Endodermal cell (in vitro differentiated cells): ENCODE data around the gene CERS1. TPM values are rescaled to one million over a fixed set of nuclear protein-coding genes. Genes with fewer than 3 reads are reported as not detected.

Experiments used
- DNase-seq: peaks from one replicate; pipeline ENCODE4 v3.0.0-alpha.2; 2017
- H3K27ac ChIP-seq: 2 replicates; pipeline ENCODE4 v1.5.1; 2013; ENCODE audit warnings: mild to moderate bottlenecking, low read depth, low read length, moderate library complexity
- H3K27me3 ChIP-seq: 2 replicates; pipeline ENCODE4 v1.6.1; 2013; ENCODE audit warnings: mild to moderate bottlenecking, low read length, moderate library complexity; ENCODE audit not compliant: insufficient read depth, control insufficient read depth, poor library complexity, severe bottlenecking
- H3K36me3 ChIP-seq: 2 replicates; pipeline ENCODE4 v1.7.0; 2013; ENCODE audit warnings: mild to moderate bottlenecking, low read length, moderate library complexity; ENCODE audit not compliant: control insufficient read depth, insufficient read depth
- H3K4me1 ChIP-seq: one replicate; pipeline ENCODE4 v1.7.0; 2013; ENCODE audit warnings: low read length; ENCODE audit not compliant: control insufficient read depth, insufficient read depth
- H3K4me3 ChIP-seq: 2 replicates; pipeline ENCODE4 v1.5.1; 2013; ENCODE audit warnings: mild to moderate bottlenecking, low read length, moderate library complexity
- H3K9ac ChIP-seq: 2 replicates; pipeline ENCODE4 v1.6.1; 2013; ENCODE audit warnings: mild to moderate bottlenecking, low read length, moderate library complexity; ENCODE audit not compliant: poor library complexity, severe bottlenecking; ENCODE audit errors: extremely low read depth
- H3K9me3 ChIP-seq: 2 replicates; pipeline ENCODE4 v1.6.1; 2013; ENCODE audit warnings: mild to moderate bottlenecking, low read length, moderate library complexity; ENCODE audit not compliant: control insufficient read depth
- H3K27ac Mint-ChIP-seq: 2 replicates; pipeline ENCODE4 v1.8.0; 2020; ENCODE audit warnings: mixed read lengths
- H3K27me3 Mint-ChIP-seq: 2 replicates; pipeline ENCODE4 v1.8.0; 2021; ENCODE audit warnings: mild to moderate bottlenecking, mixed read lengths; ENCODE audit not compliant: insufficient read depth
- H3K36me3 Mint-ChIP-seq: 2 replicates; pipeline ENCODE4 v1.8.0; 2020; ENCODE audit warnings: low read depth, mixed read lengths
- H3K4me1 Mint-ChIP-seq: 2 replicates; pipeline ENCODE4 v1.8.0; 2020; ENCODE audit warnings: mixed read lengths
- H3K4me3 Mint-ChIP-seq: 2 replicates; pipeline ENCODE4 v1.8.0; 2020; ENCODE audit warnings: mild to moderate bottlenecking, moderate library complexity, mixed read lengths
- H3K9me3 Mint-ChIP-seq: 2 replicates; pipeline ENCODE4 v1.8.0; 2020; ENCODE audit warnings: mild to moderate bottlenecking, mixed read lengths
- CTCF ChIP-seq: fragments of 200-600 bp; sonication (generic); conservative IDR thresholded peaks from 2 replicates; pipeline ENCODE4 v1.5.0; 2021; ENCODE audit warnings: antibody characterized with exemption, mild to moderate bottlenecking
- WGBS, 2 experiments: methylation state at CpG; one replicate each; pipeline versions ENCODE4 v1.1.5 to v1.1.7; 2013; ENCODE audit warnings: missing lambda C conversion rate in 2 of 2, mixed read lengths in 1 of 2; ENCODE audit not compliant: insufficient coverage in 1 of 2, insufficient read length in 1 of 2; 5-methylcytosine and 5-hydroxymethylcytosine counted together
- total RNA-seq, 2 donors: library from RNA; stranded (reverse); fragmentation: NEBNext Ultra II Directional in 1 of 2; extraction: Animal tissue kit (Norgen Biotek cat#: 25700) in 1 of 2; gene quantifications; 2 replicates in 1 of 2; 3 replicates in 1 of 2; pipeline ENCODE4 v1.2.1, GENCODE V29; 2021

The CERS1 gene
- total RNA-seq, 2 donors from 2014 or later = 16.6 to 25.5 TPM

- Histone ChIP-seq H3K27me3 (no peaks in the 10 kb centered on the region), H3K4me3 (no peak overlapping the region), H3K9ac (no peak overlapping the region), H3K4me1 (peaks cover 3% of the 10 kb centered on the region), H3K27ac (no peak overlapping the region), H3K36me3 (peaks cover 30% of the 10 kb centered on the region), H3K9me3 (no peaks in the 10 kb centered on the region)
- WGBS, 2 experiments = 97 to 98% methylated on average over 32 to 67 of the region's 71 CpGs
- TF ChIP-seq CTCF = no peak
- Mint-ChIP-seq H3K4me1 (peaks cover 16% of the 10 kb centered on the region), H3K4me3 (no peak overlapping the region), H3K27ac (no peak overlapping the region), H3K27me3 (no peaks in the 10 kb centered on the region), H3K36me3 (peaks cover 30% of the 10 kb centered on the region), H3K9me3 (no peaks in the 10 kb centered on the region)
- no peak for DNase-seq
Observed at GRCh38 chr19:18869023-18869618, 26.8 kb downstream of the CERS1 start.

- Histone ChIP-seq H3K27me3 (no peaks in the 10 kb centered on the region), H3K4me1 (peaks cover 3% of the 10 kb centered on the region), H3K27ac (no peak overlapping the region), H3K9ac (no peak overlapping the region), H3K9me3 (no peaks in the 10 kb centered on the region), H3K4me3 (no peak overlapping the region), H3K36me3 (peaks cover 33% of the 10 kb centered on the region)
- H3K27me3 Mint-ChIP-seq = no peaks in the 10 kb centered on the region
- H3K36me3 Mint-ChIP-seq = peaks cover 31% of the 10 kb centered on the region
- no peak for TF ChIP-seq CTCF
- no peak overlapping the region for H3K4me3 Mint-ChIP-seq
- H3K9me3 Mint-ChIP-seq = no peaks in the 10 kb centered on the region
- peaks cover 16% of the 10 kb centered on the region for H3K4me1 Mint-ChIP-seq
- H3K27ac Mint-ChIP-seq = no peak overlapping the region
- DNase-seq = no peak
- WGBS, 2 experiments = 96 to 98% methylated on average over 56 to 77 of the region's 77 CpGs
Observed at GRCh38 chr19:18868380-18869022, 27.5 kb downstream of the CERS1 start.

GRCh38 chr19:18867751-18868150 is 28.2 kb downstream of the CERS1 start:
- Histone ChIP-seq H3K36me3 (peaks cover 40% of the 10 kb centered on the region), H3K27me3 (no peaks in the 10 kb centered on the region), H3K4me3 (no peak overlapping the region), H3K9me3 (no peaks in the 10 kb centered on the region), H3K9ac (no peak overlapping the region), H3K4me1 (peaks cover 3% of the 10 kb centered on the region), H3K27ac (no peak overlapping the region)
- TF ChIP-seq CTCF = no peak
- 94 to 95% methylated on average over 11 to 23 of the region's 23 CpGs for WGBS, 2 experiments
- no peak overlapping the region for H3K27ac Mint-ChIP-seq
- no peak for DNase-seq
- no peak overlapping the region for H3K4me3 Mint-ChIP-seq
- H3K36me3 Mint-ChIP-seq = peaks cover 28% of the 10 kb centered on the region
- peaks cover 12% of the 10 kb centered on the region for H3K4me1 Mint-ChIP-seq
- no peaks in the 10 kb centered on the region for H3K27me3 Mint-ChIP-seq
- no peaks in the 10 kb centered on the region for H3K9me3 Mint-ChIP-seq
